ENCODE measurements around the gene AKT1.
A peak's percentile ranks its signal among the peaks of the same experiment; 100 is the strongest.

AKT1 gene

GRCh38 chr14:104824353-104824997 lies 28.9 kb upstream of the AKT1 start:
- no peak overlapping the region for H3K4me3 ChIP-seq (ENCODE audit: low read depth, low read length)
- POLR2A ChIA-PET: no interaction called here
- TF ChIP-seq CTCF (IDR thresholded peaks at IDR 0.05; ENCODE audit: insufficient read depth, low read length, missing control alignments): no peak
- CTCF ChIA-PET: interaction anchor here (1.6 to 4.6 kb wide), 5 partner anchors 13 to 221 kb away, joined by 9 to 166 read pairs (median 14); no protein-coding TSS in a partner anchor
- DNase-seq (ENCODE audit: low read depth, low spot score): no peak

GRCh38 chr14:104822821-104823615 lies 27.5 kb upstream of the AKT1 start:
- CTCF ChIA-PET: interaction anchor here (1.2 to 4.1 kb wide), 3 partner anchors 23 to 100 kb away, joined by 3 to 18 read pairs (median 8); partner anchors contain the start of genes ADSS1 and ZBTB42
- DNase-seq (ENCODE audit: low read depth, low spot score): no peak
- no peak overlapping the region for H3K4me3 ChIP-seq (ENCODE audit: low read depth, low read length)
- no peak for TF ChIP-seq CTCF (IDR thresholded peaks at IDR 0.05; ENCODE audit: insufficient read depth, low read length, missing control alignments)
- POLR2A ChIA-PET: no interaction called here

DNA sequence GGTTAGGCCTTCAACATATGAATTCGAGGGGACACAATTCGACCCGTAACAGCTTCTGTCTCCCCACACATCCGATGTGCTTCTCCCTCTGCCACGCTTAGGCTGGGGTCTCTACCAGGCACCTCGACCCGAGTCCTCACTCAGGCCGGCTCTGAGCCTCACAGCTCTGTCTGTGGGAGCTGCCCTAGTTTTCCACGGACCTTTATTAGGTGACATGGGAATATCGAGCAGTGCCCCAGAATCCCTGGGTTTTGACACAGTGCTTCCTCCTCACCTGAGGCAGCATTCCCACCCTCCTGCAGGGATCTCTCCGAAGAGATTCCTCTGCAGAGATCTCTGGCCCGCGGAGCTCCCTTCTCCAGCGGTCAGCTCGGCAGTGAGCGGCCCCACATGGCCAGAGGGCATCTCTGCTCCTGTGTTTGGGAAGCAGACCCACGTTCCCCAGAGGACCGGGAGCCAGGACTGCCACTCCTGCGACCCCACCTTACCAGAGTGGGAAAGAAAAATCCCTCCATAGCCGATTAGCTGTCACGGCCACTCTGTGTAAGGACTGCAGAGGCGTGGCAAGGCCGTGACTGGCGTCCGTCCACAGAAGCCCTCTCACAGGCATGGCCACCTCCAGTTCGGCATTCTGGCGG lies 26.5 kb upstream of the AKT1 start:
- ChIA-PET POLR2A (no interaction called here), CTCF (interaction anchor here (1.2 to 4.1 kb wide), 5 partner anchors 22 to 99 kb away, joined by 3 to 18 read pairs (median 8); partner anchors contain the start of genes ADSS1 and ZBTB42)
- no peak overlapping the region for H3K4me3 ChIP-seq (ENCODE audit: low read depth, low read length)
- no peak for TF ChIP-seq CTCF (IDR thresholded peaks at IDR 0.05; ENCODE audit: insufficient read depth, low read length, missing control alignments)
- DNase-seq (ENCODE audit: low read depth, low spot score): no peak

DNA sequence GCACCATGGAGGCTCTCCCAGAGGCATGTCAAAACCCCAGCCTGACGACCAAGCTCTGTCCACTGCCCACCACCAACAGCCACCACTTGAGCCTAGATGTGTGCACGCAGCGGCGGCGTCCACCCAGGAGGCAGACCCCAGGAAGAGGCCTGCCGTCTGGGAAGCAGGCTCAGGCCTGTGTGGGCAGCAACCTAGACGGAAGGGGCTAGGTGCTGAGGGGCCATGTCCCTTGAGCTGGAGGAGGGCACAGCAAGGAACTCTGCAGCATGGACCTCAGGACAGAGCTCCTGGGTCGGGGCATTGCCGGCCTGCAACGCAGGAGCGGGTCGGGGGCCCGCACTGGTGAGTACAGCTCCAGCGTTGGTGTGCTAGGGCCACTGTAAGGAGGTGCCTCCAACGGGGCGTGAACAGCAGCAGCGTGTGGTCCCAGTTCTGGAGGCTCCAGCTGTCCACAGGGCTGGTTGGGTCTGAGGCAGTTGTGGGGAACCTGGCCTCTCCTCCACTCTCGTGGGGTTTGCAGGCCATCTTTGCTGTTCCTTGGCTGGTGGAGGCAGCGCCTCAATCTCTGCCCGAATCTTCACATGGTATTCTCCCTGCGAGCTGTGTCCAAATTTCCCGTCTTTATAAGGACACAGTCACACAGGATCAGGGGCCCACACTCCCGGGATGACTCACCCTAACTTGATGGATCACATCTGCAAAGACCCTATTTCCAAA lies 25.8 kb upstream of the AKT1 start:
- POLR2A ChIA-PET: interaction anchor here (0.6 kb wide), 1 partner anchor 12 kb away, joined by 4 read pairs; no protein-coding TSS in a partner anchor
- no peak for TF ChIP-seq CTCF (IDR thresholded peaks at IDR 0.05; ENCODE audit: insufficient read depth, low read length, missing control alignments)
- DNase-seq (ENCODE audit: low read depth, low spot score): no peak
- CTCF ChIA-PET: interaction anchor here (0.8 to 4.1 kb wide), 12 partner anchors 9 to 98 kb away, joined by 3 to 18 read pairs (median 4); partner anchors contain the start of genes ADSS1, SIVA1 and ZBTB42
- H3K4me3 ChIP-seq (ENCODE audit: low read depth, low read length): no peak overlapping the region

GRCh38 chr14:104820669-104821228 lies 25.2 kb upstream of the AKT1 start:
- ChIA-PET CTCF (interaction anchor here (0.7 to 4.1 kb wide), 15 partner anchors 10 to 84 kb away, joined by 3 to 18 read pairs (median 3); partner anchors contain the start of genes SIVA1 and ZBTB42), POLR2A (interaction anchor here (0.6 kb wide), 1 partner anchor 12 kb away, joined by 4 read pairs; no protein-coding TSS in a partner anchor)
- DNase-seq (ENCODE audit: low read depth, low spot score): no peak
- no peak overlapping the region for H3K4me3 ChIP-seq (ENCODE audit: low read depth, low read length)
- TF ChIP-seq CTCF (IDR thresholded peaks at IDR 0.05; ENCODE audit: insufficient read depth, low read length, missing control alignments): peak; percentile 90

All from AG04449 (cell line).